Measurements from ENCODE around the gene SNHG17. TPM values are rescaled to one million over a fixed set of nuclear protein-coding genes. Genes with fewer than 3 reads are reported as not detected.

Gene SNHG17
- total and polyA plus RNA-seq, 3 donors from 2014 or later = 16.3 to 26.9 (median 17.8) TPM

- Histone ChIP-seq H3K36me3 (ENCODE audit: low read depth, missing control alignments) (no peaks in the 10 kb centered on the region), H3K27me3 (no peaks in the 10 kb centered on the region), H3K4me3 (no peak overlapping the region), H3K4me1 (peaks cover 14% of the 10 kb centered on the region), H3K27ac (no peak overlapping the region), H3K9me3 (no peaks in the 10 kb centered on the region)
- 76 to 91% methylated on average over 5 to 8 of the region's 8 CpGs for WGBS, 2 donors
- DNase-seq = no peak
- intact Hi-C loops (cut with DNase I; ENCODE audit: low total_unique reads) = no loop called here
- TF ChIP-seq POLR2A (IDR thresholded peaks at IDR 0.05) = no peak
- no peak for TF ChIP-seq CTCF (IDR thresholded peaks at IDR 0.05)
Observed at GRCh38 chr20:38430679-38431325, 4.3 kb downstream of the SNHG17 start.

- no peaks in the 10 kb centered on the region for H3K9me3 ChIP-seq
- DNase-seq = no peak
- peaks cover 11% of the 10 kb centered on the region for H3K4me1 ChIP-seq
- no peak overlapping the region for H3K27ac ChIP-seq
- no peaks in the 10 kb centered on the region for H3K27me3 ChIP-seq
- WGBS, 2 donors = 86 to 91% methylated on average over 3 of the region's 3 CpGs
- intact Hi-C loops (cut with DNase I; ENCODE audit: low total_unique reads) = no loop called here
- no peak overlapping the region for H3K4me3 ChIP-seq
- no peaks in the 10 kb centered on the region for H3K36me3 ChIP-seq (ENCODE audit: low read depth, missing control alignments)
- TF ChIP-seq POLR2A (IDR thresholded peaks at IDR 0.05) (no peak), CTCF (IDR thresholded peaks at IDR 0.05) (no peak)
Observed at GRCh38 chr20:38429301-38429700, 5.8 kb downstream of the SNHG17 start.

DNA sequence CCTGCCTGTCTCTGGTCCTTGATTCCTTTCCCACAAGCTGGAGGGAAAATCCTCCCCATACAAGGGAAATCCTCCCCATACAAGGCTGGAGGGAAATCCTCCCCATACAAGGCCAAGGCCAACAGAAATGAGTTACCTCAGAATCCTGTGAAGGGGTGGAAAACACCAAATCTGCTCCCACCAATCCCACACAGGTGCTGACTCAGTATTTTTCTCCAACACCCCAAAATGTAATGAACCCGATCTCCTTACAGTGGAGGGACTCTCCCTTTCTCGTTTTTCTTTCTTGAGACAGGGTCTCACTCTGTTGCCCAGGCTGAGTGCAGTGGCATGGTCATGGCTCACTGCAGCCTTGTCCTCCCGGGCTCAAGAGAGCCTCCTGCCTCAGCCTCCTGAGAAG lies 6.3 kb downstream of the SNHG17 start:
- no peak overlapping the region for H3K27ac ChIP-seq
- 87 to 94% methylated on average over 3 of the region's 3 CpGs for WGBS, 2 donors

GRCh38 chr20:38427655-38428023 lies 7.5 kb downstream of the SNHG17 start:
- no peak for DNase-seq

More for the DNA sequence above, 6.3 kb downstream of the SNHG17 start:
- intact Hi-C loops (cut with DNase I; ENCODE audit: low total_unique reads) = no loop called here
- Histone ChIP-seq H3K4me3 (no peak overlapping the region), H3K9me3 (no peaks in the 10 kb centered on the region), H3K36me3 (ENCODE audit: low read depth, missing control alignments) (no peaks in the 10 kb centered on the region), H3K27me3 (no peaks in the 10 kb centered on the region), H3K4me1 (peaks cover 6% of the 10 kb centered on the region)
- TF ChIP-seq CTCF (IDR thresholded peaks at IDR 0.05) = no peak
- TF ChIP-seq POLR2A (IDR thresholded peaks at IDR 0.05) = no peak
- no peak for DNase-seq

More at GRCh38 chr20:38427655-38428023, 7.5 kb downstream of the SNHG17 start:
- TF ChIP-seq CTCF (IDR thresholded peaks at IDR 0.05) (no peak), POLR2A (IDR thresholded peaks at IDR 0.05) (no peak)
- Histone ChIP-seq H3K36me3 (ENCODE audit: low read depth, missing control alignments) (no peaks in the 10 kb centered on the region), H3K27me3 (no peaks in the 10 kb centered on the region), H3K4me1 (no peaks in the 10 kb centered on the region), H3K4me3 (no peak overlapping the region), H3K27ac (no peak overlapping the region), H3K9me3 (no peaks in the 10 kb centered on the region)
- WGBS, 2 donors = 90 to 92% methylated on average over 5 of the region's 5 CpGs
- intact Hi-C loops (cut with DNase I; ENCODE audit: low total_unique reads) = no loop called here
